NCI-H510A treated with DMSO at 0.1 percent for 48 hours (cell line): Measurements from ENCODE around the gene ARMC9.
A peak's percentile ranks its signal among the peaks of the same experiment; 100 is the strongest.
"Not testable (repeated sequence)": the region's sequence is repeated elsewhere in the genome, so short reads cannot be mapped to it uniquely, and the experiment has no call there.

Source experiments
- DNase-seq: peaks from one replicate; lab custom pipeline; 2025; lab: John Stamatoyannopoulos, UW

ARMC9 gene

DNA sequence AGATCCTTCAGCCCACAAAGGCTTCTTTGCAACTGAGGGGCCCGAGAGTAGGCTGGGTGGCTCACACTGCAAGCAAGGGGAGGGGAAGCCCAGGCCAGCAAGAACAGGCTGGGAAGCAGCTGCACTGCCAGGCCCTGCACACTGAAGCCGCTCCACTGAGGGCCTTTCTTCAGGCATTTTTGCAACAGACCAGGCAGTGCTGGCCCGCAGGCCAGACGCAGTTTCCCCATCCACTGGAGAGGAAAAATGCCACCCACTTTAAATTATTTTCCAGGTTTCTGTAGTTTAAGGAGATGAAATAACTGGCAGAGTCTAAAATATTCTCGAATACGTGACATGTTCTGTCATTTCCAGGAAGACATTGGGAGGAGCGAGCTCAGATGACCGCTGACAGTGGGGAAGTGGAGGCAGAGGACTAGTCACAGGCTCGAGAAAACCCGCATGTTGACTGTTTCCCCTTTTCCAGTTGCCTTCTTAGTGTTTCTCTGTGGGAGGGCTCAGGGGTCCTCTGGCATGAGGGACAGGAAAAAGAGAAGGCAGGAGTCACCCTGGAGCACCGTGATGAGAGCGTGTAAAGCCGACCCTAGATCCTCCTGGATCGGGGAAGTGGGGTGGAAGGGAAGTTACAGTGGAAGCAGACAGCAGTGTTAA, 143.8 kb downstream of the ARMC9 start:
- no peak for DNase-seq

DNA sequence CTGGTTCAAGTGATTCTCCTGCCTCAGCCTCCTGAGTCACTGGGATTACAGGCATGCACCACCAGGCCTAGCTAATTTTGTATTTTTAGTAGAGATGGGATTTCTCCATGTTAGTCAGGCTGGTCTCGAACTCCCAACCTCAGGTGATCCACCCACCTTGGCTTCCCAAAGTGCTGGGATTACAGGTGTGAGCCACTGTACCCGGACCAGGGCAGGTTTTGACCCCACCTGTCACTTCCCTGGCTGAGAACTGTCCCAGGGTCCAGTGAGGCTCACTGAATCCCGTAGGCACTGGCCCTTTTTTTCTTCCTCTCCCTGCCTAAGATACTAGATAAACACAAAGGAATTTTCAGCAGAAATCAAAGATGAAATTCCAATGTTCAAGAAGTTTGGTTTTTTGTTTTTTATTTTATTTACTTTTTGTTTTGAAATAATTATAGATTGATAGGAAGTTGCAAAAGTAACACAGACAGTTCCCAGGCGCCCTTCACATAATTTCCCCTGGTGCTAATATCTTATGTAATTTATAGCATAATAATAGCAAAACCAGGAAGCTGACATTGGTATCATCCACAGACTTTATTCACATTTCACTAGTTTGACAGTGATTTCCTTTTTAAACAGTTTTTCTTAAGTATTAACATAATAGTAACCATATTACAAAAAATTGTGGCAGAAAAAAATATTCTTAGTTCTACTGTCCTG, 144.7 kb downstream of the ARMC9 start:
- DNase-seq, result no peak

DNA sequence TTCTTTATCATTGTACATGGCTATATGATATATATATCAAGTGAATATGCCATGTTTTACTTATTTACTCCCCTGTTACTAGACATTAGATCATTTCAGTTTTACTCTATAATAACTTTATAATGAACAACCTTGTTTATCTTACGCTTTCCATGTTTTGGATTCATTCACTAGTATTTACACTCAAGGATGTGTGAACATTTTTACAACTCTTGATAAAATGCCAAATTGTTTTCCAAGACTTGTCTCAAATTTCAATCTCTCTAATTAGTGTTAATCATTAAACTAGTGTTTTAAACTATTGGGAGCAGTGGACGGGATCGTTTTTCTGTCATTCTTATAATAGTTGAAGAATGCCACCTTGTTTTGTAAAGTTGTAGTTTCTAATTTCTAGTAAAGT, 145.6 kb downstream of the ARMC9 start:
- DNase-seq, result no peak

DNA sequence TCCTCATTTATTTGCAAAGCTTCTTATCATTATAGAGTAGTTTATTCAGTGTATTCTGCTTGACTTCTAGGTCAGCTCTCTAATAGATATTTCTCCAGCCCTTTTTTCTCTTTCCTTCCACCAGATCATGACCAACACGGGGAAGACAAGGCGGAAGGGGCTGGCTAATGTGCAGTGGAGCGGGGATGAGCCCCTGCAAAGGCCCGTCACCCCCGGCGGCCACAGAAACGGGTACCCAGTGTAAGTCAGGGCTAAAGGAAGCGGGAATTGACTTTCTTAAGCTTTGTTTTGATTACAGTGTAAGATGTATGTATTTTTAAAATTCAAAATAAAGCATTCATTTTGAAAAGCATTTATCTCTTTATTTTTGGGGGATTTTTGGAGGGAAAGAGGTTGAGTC, 146.4 kb downstream of the ARMC9 start:
- no peak for DNase-seq

DNA sequence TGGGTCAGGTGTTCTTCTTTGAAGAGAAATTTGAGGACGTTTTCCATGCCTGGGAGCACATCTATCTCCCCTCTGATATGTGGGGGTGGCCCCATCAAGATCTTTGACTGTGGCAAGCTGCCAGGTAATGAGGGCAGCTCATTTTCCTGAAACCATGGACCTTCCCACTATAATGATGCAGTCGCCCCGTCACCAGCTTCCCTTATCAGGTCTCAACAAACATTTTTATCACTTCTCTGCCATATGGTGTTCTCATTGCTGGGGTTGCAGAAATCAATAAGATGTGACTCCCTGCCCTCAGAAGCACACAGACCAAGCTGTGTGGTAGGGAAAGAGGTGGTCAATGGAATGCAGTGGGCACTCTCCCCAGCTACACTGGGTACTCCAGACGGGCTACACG, 148.7 kb downstream of the ARMC9 start:
- DNase-seq, result no peak

DNA sequence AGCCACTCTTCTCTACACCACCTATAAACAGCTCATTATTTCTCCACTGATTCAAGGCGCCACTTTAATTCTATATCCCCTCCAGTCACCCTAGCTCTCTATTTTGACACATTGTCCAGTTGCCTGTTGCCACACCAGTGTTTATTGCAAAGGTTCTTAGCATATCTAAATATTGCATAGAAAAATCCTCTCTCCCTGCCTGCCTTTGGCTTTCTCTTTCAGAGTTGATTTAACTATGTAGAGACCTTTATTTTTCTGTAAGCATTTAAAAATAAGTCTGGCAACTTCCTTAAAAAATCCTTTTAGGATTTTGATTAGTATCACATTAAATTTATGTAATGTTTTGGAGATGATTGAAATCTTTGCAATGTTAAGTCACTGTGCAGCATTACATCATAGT, 149.2 kb downstream of the ARMC9 start:
- no peak for DNase-seq

DNA sequence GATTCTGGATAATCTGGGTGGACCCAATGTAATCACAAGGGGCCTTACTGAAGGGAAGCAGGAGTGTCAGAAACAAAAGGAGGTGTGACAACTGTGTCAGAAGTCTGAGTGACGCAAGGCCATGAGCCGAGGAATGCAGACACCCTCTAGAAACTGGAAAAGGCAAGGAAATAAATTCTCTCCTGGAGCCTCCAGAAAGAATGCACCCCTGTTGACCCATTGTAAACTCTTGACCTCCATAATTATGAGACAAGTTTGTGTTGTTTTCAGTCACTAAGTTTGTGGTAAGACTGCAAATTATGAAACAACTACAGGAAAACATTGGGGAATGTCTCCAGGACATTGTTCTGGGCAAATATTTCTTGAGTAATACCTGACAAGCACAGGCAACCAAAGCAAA, 149.7 kb downstream of the ARMC9 start:
- DNase-seq, result no peak

DNA sequence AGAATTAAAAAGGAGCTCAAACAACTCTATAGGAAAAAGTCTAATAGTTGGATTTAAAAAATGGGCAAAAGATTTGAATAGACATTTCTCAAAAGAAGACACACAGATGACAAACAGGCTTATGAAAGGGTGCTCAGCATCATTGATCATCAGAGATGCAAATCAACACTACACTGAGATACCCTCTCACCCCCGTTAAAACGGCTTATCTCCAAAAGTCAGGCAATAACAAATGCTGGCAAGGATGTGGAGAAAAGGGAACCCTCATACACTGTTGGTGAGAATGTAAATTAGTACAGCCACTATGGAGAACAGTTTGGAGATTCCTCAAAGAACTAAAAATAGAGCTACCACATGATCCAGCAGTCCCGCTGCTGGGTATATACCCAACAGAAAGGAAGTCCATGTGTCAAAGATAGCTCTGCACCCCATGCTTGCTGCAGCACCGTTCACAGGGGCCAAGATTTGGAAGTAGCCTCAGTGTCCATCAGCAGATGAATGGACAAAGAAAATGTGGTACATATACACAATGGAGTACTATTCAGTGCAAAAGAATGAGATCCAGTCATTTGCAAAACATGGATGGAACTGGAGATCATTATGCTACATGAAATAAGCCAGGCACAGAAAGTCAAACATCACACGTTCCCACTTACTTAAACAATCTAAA, 150.4 kb downstream of the ARMC9 start:
- DNase-seq, result no peak

DNA sequence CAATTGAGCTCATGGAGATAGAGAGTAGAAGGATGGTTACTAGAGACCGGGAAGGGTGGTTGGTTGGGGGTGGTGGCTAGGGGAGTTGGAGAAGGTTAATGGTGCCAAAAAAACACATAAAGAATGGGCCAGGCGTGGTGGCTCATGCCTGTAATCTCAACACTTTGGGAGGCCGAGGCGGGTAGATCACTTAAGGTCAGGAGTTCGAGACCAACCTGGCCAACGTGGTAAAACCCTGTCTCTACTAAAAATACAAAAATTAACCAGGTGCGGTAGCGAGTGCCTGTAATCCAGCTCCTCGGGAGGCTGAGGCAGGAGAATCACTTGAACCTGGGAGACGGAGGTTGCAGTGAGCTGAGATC, 150.9 kb downstream of the ARMC9 start:
- not testable (repeated sequence) for DNase-seq

DNA sequence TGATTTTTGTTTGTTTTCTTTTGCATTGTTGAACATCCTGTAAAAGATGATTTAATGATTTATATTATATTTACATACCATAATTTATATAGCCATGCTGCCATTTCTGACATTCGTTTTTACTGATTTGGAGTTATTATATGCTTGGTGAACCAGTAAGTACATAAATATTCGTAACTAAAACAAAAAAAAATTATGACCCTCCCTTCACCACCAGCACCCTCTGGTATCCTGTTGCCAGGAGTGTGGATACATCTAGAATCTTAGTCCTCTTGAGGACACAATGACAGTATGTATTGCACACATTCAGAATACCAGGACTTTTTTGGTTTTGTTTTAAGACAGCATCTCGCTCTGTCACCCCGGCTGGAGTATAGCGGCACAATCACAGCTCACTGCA, 153.2 kb downstream of the ARMC9 start:
- no peak for DNase-seq

DNA sequence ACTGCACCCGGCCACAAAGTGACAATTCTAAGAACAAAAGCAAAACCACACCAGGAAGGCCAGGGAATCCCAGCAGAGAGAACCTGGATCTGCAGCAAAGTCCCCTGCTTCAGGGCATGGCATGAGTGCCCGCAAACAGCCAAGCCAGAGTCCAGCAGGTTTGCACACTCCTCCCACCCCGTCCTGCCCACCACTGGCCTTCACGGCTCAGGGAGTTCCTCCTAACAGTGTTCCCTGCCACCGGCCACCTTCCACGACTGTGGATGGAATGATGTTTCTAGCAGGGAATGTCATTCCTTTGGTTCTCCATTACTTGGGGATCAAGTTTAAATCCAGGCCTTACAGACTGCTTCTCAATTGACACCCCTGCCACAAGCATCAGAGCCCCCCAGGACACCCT, 155.0 kb downstream of the ARMC9 start:
- DNase-seq, result no peak

DNA sequence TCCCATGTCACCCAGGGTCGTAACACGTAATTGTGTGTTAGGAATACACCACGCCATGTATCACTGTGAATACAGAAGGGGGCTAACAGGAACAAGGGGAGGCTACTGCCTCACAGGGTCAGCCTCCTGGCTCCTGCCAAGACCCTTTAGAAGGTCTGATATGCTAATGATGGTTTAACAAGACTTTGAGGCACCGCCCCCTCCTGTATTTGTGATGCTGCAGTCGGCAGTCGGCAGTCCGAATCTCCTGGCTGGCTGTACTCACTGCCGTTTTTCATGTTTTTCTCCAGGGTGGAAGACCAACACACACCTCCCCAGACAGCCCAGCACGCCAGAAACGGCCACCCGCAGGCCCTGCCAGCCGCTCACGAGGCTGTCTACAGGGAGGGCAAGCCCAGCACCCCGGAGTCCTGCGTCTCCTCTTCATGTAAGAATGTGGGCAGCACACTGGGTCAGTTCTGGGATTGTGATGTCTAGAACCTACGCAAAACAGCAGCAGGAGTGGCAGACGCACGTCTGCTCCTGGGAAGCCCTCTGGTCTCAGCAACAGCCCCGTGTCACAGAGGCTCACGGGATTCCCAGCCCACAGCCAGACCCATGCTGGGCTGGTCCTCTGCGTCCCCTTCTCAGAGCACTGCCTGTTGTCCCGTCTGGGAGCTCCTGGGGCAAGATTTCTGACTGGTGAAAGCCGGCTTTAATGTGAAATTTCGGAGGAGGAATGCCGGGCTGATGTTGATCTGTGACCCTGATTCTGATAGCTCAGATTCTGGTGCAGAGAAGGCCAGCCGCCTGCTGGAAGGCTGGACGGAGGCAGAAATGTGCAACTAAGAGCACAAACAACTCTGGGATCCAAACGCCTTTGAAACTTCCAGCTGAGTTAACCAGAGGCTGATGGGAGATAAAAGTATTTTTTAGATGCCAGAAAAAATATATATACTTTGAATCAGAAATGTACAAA, 157.4 kb downstream of the ARMC9 start:
- no peak for DNase-seq

DNA sequence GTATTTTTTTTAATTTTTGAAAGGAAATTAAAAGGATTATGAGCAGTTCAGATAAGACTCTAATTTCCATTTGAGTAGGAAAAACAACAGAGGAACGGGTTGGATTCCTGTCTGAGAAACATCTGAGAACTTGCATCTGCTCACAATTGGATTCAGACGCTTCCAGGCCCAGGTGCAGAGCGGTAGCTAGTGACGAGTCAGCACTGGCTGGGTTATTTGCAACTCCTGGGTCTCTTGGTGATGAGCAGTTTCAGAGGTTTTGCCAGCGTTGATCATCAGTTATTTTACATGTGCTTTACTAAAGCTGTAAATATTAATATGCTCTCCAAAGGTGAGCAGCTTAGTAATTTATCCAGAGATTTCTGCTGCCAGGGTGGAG, 158.0 kb downstream of the ARMC9 start:
- peak; percentile 51 for DNase-seq

DNA sequence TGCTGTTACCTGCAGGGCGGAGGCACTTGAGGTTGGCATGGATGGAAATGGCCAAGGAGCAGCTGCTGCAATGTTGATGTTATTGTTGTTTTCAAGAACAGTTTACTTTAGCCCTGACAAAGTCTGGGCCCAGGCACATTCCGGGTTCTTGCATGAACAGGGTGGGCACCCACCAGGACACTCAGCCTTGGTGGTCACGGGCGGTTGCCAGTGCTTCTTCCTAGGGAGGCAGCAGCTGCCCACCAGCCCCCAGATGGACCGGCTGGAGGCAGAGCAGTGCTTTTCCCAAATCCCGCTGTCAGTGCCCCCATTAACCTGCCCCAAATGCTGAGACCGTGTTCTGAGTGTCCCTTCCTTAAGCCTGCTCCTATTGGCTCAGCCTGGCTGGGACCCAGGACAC, 158.6 kb downstream of the ARMC9 start:
- DNase-seq, result no peak

DNA sequence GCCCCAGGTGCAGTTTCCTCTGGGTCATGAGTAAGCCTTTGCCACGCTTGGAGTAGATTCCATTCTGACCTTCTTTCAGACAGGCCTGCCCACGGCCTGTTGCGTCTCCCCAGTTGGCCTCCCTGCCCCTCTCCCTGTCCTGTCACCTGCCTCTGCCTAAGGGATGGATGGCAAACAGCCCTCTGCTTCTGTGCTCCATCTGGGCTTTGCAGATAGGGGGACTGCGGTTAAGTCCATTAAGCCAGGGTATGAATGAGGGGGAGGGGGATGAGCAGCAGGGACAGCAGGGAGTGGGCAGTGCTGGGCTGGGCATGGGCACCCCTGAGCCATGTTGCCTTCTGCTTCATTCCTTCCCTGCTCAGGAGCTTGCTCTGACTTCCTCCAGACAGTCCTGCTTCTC, 159.5 kb downstream of the ARMC9 start:
- no peak for DNase-seq

DNA sequence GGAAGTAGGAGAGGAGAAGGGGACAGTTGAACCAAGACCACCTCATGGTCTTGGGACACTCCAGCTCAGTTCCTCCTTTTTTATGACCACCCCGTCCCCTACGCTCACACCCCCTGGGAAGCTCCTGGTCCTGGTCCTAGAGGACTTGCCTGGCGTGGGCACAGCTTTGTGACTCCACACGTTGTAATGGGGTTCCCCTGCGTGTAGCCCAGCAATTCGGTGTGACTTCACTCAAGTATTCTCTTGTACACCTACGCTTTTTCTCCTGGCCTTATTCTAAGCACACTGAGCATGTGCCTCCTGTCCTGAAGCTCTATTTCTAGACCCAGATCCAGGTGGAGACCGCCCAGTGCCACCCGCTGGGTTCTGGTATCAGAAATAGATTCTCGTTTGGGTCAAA, 161.0 kb downstream of the ARMC9 start:
- DNase-seq, result no peak

DNA sequence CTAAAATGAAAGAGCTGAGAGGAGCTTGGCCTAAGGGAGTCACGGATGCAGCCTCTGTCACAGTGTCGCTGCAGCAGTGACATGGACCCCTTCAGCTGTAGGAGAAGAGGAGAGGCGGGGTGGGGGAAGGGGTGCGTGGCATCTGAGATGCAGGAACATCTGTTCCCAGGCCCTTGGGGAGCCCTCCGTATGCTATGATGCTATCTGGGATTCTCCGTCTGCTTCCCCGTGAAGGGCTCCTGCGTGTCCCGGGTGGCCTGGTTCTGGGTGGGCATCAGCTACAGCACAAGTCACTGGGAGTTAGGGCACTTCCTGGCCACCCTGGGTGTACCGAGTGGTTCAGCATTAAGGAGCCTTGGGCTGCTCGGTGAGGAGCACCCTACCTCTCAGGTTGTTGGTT, 161.5 kb downstream of the ARMC9 start:
- DNase-seq, result no peak

DNA sequence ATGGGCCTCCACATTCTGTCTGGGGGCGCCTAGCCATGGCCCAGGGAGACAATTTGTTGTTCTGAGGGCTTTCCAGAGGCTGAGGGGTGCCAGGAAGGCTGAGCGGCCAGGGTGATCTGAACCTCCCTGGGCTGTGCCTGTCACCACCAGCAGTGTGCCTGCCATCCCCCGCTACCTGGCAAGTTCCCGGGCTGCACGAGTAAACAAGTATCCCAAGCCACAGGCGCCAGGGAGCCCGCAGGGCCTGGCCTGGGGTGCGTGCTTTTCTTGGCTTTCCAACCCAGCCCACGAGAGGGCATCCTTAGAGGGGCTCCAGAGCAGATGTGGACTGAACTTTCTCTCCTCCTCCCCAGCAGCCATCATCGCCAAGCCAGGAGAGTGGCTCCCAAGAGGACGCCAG, 162.0 kb downstream of the ARMC9 start:
- no peak for DNase-seq

DNA sequence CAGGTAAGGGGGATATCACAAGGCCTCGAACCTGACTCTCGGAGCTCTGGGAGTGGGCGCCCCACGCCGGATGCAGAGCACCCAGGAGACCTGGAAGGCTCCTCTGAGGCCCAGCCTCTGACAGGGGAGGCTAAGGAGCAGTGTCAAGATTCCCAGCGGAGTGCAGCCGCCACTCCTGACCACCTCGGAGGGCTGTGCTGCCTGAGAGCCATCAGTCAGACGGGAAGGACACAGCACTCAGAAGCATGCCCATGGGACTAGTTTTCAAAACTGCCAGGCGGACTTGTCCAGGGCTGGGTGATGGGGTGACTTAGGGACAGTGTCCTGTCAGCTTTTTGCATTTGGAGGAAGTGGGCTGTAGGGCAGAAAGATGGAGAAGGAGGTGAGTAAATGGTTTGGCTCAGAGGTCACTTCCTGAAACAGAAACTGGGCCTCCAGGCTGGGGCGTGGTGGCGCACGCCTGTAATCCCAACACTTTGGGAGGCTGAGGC, 162.5 kb downstream of the ARMC9 start:
- no peak for DNase-seq

DNA sequence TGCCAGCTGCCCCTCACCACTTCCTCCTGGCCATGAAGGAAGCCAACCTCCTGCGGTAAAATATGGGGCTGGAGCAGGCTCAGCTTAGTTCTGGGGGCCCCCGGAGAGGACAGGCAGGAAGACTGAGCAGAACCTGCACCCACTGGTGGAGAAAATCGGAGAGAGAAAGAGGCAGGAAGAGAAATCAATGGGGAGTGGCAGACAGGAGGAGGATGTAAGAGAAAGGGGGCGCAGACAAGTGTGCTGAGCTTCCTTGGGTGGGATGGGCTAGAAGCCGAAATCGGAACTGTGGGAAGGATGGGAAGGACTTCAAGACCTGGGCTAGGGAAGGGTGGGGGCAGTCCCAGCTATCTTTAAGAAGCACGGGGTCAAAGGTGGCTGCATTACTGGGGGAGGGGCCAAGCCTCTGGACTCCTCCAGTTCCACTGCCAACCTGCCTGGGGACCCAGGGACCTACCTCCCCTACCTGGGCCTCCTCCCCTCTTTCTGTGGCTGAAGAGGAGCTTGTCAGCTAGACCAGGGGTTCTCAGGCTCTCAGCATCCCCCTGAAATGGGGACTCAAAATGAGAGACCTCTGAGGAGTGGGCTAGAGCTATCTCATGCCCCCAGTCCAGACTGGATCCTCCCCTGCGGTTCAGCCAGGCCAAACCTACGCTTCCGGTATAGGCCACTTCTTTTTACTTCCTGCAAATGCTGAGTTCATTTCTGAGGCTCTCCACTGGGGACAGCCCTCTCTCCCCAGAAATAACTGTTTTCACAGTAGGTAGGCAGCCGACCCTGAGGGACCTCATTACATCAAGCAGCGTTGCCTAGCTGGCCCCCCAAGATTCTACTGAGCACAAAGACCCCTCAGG, 163.5 kb downstream of the ARMC9 start:
- DNase-seq, result no peak

DNA sequence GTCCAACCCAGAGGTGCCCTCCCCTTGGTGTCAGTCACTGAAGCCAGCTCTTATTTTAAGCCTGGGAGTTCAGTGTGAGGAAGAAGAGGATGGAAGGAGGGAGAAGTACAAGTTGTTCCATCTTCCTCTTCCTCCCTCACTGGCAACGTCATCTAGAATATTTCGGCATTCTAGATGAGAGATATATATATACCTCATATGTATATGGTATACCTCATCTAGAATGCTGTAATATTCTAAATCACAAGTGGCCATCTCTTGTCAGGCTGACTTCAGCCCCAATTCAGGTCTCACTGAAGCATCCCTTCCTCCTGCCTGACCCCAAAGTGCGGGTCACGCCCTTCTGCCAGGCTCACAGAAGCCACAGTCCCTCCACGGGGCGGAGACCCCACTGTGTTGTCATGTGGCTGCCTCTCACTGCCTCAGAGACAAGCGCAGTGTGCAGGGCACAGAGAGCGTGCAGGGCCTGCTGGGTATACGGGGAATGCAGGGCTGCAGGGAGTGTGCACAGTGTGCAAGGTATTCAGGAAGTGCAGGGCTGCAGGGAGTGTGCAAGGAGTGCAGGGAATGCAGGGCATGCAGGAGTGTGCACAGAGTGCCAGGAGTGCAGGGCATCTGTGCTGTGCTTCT, 164.2 kb downstream of the ARMC9 start:
- no peak for DNase-seq
